ENCODE results near the gene KIRREL1. TPM values are rescaled to one million over a fixed set of nuclear protein-coding genes. Genes with fewer than 3 reads are reported as not detected.

KIRREL1 gene
- total and polyA plus RNA-seq, 2 of the 8 experiments (the other 6 are each of a cell fraction or from before 2014, with no cell fraction given): 14.2 to 39.0 TPM

GRCh38 chr1:158011714-158012113 lies 18.3 kb downstream of the KIRREL1 start:
- H3K4me1 ChIP-seq (replicated peaks in 1 of 4; ENCODE audit: control insufficient read depth in 3 of 4, insufficient read depth in 4 of 4, low read length in 3 of 4): peaks cover 13 to 49% (median 38%) of the 10 kb centered on the region in 4 experiments
- POLR2A ChIA-PET (ENCODE audit: partially characterized antibody): interaction anchor here (0.6 to 12.0 kb wide), 6 partner anchors 8 to 58 kb away, joined by 3 to 94 read pairs (median 4); partner anchors contain the start of gene KIRREL1

More at GRCh38 chr1:158011714-158012113, 18.3 kb downstream of the KIRREL1 start:
- CTCF ChIA-PET (ENCODE audit: partially characterized antibody): interaction anchor here (1.0 to 50.0 kb wide), 11 partner anchors 12 to 113 kb away, joined by 4 to 1615 read pairs (median 7); partner anchors contain the start of gene KIRREL1
- Histone ChIP-seq H4K20me1 (replicated peaks in 1 of 2; ENCODE audit: control insufficient read depth in 1 of 2, insufficient read depth in 2 of 2, low read length in 2 of 2) (peaks cover 0 to 3% of the 10 kb centered on the region in 2 experiments), H4K91ac (replicated peaks; ENCODE audit: insufficient read length, low read length) (no peak overlapping the region), H2BK5ac (ENCODE audit: low read depth, low read length) (no peak overlapping the region), H3K4ac (replicated peaks; ENCODE audit: insufficient read length, low read depth, low read length) (peak overlapping the region; percentile 34), H3K4me2 (ENCODE audit: insufficient read depth in 1 of 2, low read depth in 2 of 2, low read length in 2 of 2) (no peak overlapping the region; a peak in 2 of 4 replicates), H2BK20ac (ENCODE audit: low read length) (peak overlapping the region; percentile 83), H3K4me3 (ENCODE audit: extremely low read depth in 1 of 4, insufficient read depth in 2 of 4, low read depth in 3 of 4, low read length in 4 of 4) (no peak overlapping the region), H2BK15ac (ENCODE audit: low read length) (peak overlapping the region; percentile 54; the same call in 1 of the 2 replicates), H3K23me2 (ENCODE audit: low read depth, low read length) (peaks cover 4% of the 10 kb centered on the region), H2BK120ac (replicated peaks; ENCODE audit: low read depth, low read length) (no peak overlapping the region), H2AFZ (ENCODE audit: low read length) (no peak overlapping the region), H3K79me2 (ENCODE audit: control insufficient read depth in 1 of 2, insufficient read depth in 2 of 2, low read length in 2 of 2) (peaks cover 3 to 84% of the 10 kb centered on the region in 2 experiments; a peak in 3 of 4 replicates), H3K9me3 (ENCODE audit: insufficient read depth in 2 of 2, low read depth in 1 of 2, low read length in 1 of 2) (no peaks in the 10 kb centered on the region), H3K14ac (ENCODE audit: insufficient read length) (no peak overlapping the region), H3K27me3 (replicated peaks in 1 of 4; ENCODE audit: control insufficient read depth in 3 of 4, extremely low read depth in 1 of 4, insufficient read depth in 3 of 4, low read length in 3 of 4) (no peaks in the 10 kb centered on the region), H3K27ac (ENCODE audit: low read depth, low read length) (no peak overlapping the region), H4K8ac (ENCODE audit: extremely low read depth, insufficient read depth, low read length) (no peak overlapping the region; the same call in none of the 2 replicates), H3K56ac (replicated peaks; ENCODE audit: insufficient read length, low read depth, low read length) (no peak overlapping the region), H3K36me3 (ENCODE audit: control insufficient read depth in 2 of 4, insufficient read depth in 4 of 4, low read length in 3 of 4) (no peaks in the 10 kb centered on the region), H3K79me1 (ENCODE audit: low read depth, low read length) (peaks cover 10% of the 10 kb centered on the region; the same call in 1 of the 2 replicates), H2AK5ac (ENCODE audit: low read depth, low read length) (no peak overlapping the region), H3K23ac (ENCODE audit: insufficient read length) (no peak overlapping the region), H3K9ac (replicated peaks in 1 of 4; ENCODE audit: extremely low read depth in 1 of 4, low read depth in 3 of 4, low read length in 3 of 4) (no peak overlapping the region), H2BK12ac (ENCODE audit: low read depth, low read length) (no peak overlapping the region; the same call in 1 of the 2 replicates), H3K18ac (ENCODE audit: extremely low read depth, low read length) (peak overlapping the region; percentile 62; the same call in 1 of the 2 replicates), H4K5ac (ENCODE audit: insufficient read length, low read depth, low read length) (no peak overlapping the region)
- FAIRE-seq (no peak), DNase-seq (ENCODE audit: low read depth in 1 of 2, low spot score in 2 of 2) (no peak)
- TF ChIP-seq POLR2AphosphoS5 (IDR thresholded peaks at IDR 0.05; ENCODE audit: low read depth, low read length): no peak
- TF ChIP-seq TEAD4 (IDR thresholded peaks at IDR 0.05; ENCODE audit: low read depth, low read length): no peak
- WGBS, 2 experiments (ENCODE audit: extremely low coverage in 1 of 2, insufficient coverage in 1 of 2, insufficient read length in 1 of 2, insufficient replicate concordance in 2 of 2, low coverage in 1 of 2, low lambda C conversion rate in 2 of 2, missing lambda C conversion rate in 1 of 2): 88% methylated on average over 5 of the region's 5 CpGs; no CpG with 5 or more reads in 1 of the 2 experiments
